HEK293 (cell line): ENCODE data around the gene TM7SF2.

Source experiments
- CTCF ChIA-PET: fragments of 350-600 bp; formaldehyde crosslinking; extraction: SDS; loops from one replicate; lab custom pipeline; 2021; ENCODE audit warnings: antibody characterized with exemption; lab: Yijun Ruan, JAX
- POLR2A ChIA-PET: fragments of 300-600 bp; formaldehyde crosslinking; extraction: SDS; loops from one replicate; lab custom pipeline; 2020; ENCODE audit warnings: antibody characterized with exemption, inconsistent platforms; lab: Yijun Ruan, JAX
- H3K27ac ChIP-seq: fragments of 200-500 bp; sonication (Bioruptor generic); 2 replicates; pipeline ENCODE4 v1.5.1; 2014; ENCODE audit warnings: low read depth, low read length, control low read depth, inconsistent platforms; ENCODE audit errors: extremely low read depth
- H3K36me3 ChIP-seq, 2 experiments: fragments of 200-500 bp in 1 of 2; sonication (Bioruptor generic) in 1 of 2; 1 replicate in 1 of 2; 2 replicates in 1 of 2; pipeline ENCODE4 v1.5.1; 2014 to 2017; ENCODE audit warnings: inconsistent platforms in 2 of 2, low read length in 2 of 2; ENCODE audit not compliant: control insufficient read depth in 2 of 2, insufficient read depth in 1 of 2
- H3K4me1 ChIP-seq: fragments of 200-500 bp; sonication (Bioruptor generic); 2 replicates; pipeline ENCODE4 v1.5.1; 2014; ENCODE audit warnings: mild to moderate bottlenecking, low read length, inconsistent platforms; ENCODE audit not compliant: control insufficient read depth, insufficient read depth
- H3K4me3 ChIP-seq: 2 replicates; pipeline ENCODE4 v1.5.1; 2011; ENCODE audit warnings: low read depth, mild to moderate bottlenecking, control low read depth, low read length, moderate library complexity
- H3K9me3 ChIP-seq: fragments of 200-500 bp; sonication (Bioruptor generic); 2 replicates; pipeline ENCODE4 v1.5.1; 2014; ENCODE audit warnings: low read depth, low read length, inconsistent platforms; ENCODE audit not compliant: control insufficient read depth, insufficient read depth
- CTCF ChIP-seq: fragments of 450-650 bp; formaldehyde crosslinking; IDR thresholded peaks from 2 replicates; pipeline ENCODE4 v1.5.1; 2016; ENCODE audit warnings: missing biosample characterization, missing genetic modification characterization
- GLIS2 ChIP-seq: fragments of 450-650 bp; formaldehyde crosslinking; IDR thresholded peaks from 2 replicates; pipeline ENCODE4 v1.5.1; 2016; ENCODE audit warnings: missing biosample characterization, missing genetic modification characterization
- MEIS1 ChIP-seq: sonication (generic); formaldehyde crosslinking; IDR thresholded peaks from 2 replicates; pipeline ENCODE4 v1.8.1; 2022; ENCODE audit warnings: missing genetic modification reagents, mild to moderate bottlenecking, borderline replicate concordance
- PRDM2 ChIP-seq: fragments of 450-650 bp; formaldehyde crosslinking; IDR thresholded peaks from 2 replicates; pipeline ENCODE4 v1.5.1; 2016; ENCODE audit warnings: missing biosample characterization, missing genetic modification characterization, borderline replicate concordance
- PRDM6 ChIP-seq: fragments of 450-650 bp; formaldehyde crosslinking; IDR thresholded peaks from 2 replicates; pipeline ENCODE4 v1.5.1; 2017; ENCODE audit warnings: missing biosample characterization, missing genetic modification characterization
- ZEB2 ChIP-seq: fragments of 450-650 bp; formaldehyde crosslinking; IDR thresholded peaks from 2 replicates; pipeline ENCODE4 v1.5.1; 2016; ENCODE audit warnings: missing biosample characterization, missing genetic modification characterization
- ZNF132 ChIP-seq: fragments of 450-650 bp; formaldehyde crosslinking; IDR thresholded peaks from 2 replicates; pipeline ENCODE4 v1.5.1; 2017; ENCODE audit warnings: missing biosample characterization, missing genetic modification characterization, borderline replicate concordance
- ZNF140 ChIP-seq: fragments of 450-650 bp; formaldehyde crosslinking; IDR thresholded peaks from 2 replicates; pipeline ENCODE4 v1.5.1; 2016; ENCODE audit warnings: missing biosample characterization, missing genetic modification characterization
- ZNF18 ChIP-seq: fragments of 450-650 bp; formaldehyde crosslinking; IDR thresholded peaks from 2 replicates; pipeline ENCODE4 v1.5.1; 2016; ENCODE audit warnings: missing biosample characterization, missing genetic modification characterization
- ZNF24 ChIP-seq: fragments of 450-650 bp; formaldehyde crosslinking; IDR thresholded peaks from 2 replicates; pipeline ENCODE4 v1.5.1; 2016; ENCODE audit warnings: missing biosample characterization, missing genetic modification characterization
- ZNF274 ChIP-seq, 2 experiments: fragments of 200-500 bp in 1 of 2; fragments of 450-650 bp in 1 of 2; sonication (Bioruptor generic) in 1 of 2; formaldehyde crosslinking in 1 of 2; IDR thresholded peaks; 2 replicates each; pipeline versions ENCODE4 v1.5.1 to v1.6.1; 2014 to 2016; ENCODE audit warnings: borderline replicate concordance in 1 of 2, inconsistent platforms in 1 of 2, low read length in 1 of 2, missing biosample characterization in 1 of 2, missing genetic modification characterization in 1 of 2
- ZNF48 ChIP-seq: fragments of 450-650 bp; formaldehyde crosslinking; IDR thresholded peaks from 2 replicates; pipeline ENCODE4 v1.5.1; 2016; ENCODE audit warnings: missing biosample characterization, missing genetic modification characterization
- ZNF621 ChIP-seq: fragments of 450-650 bp; formaldehyde crosslinking; IDR thresholded peaks from 2 replicates; pipeline ENCODE4 v1.5.1; 2017; ENCODE audit warnings: missing biosample characterization, missing genetic modification characterization
- ZSCAN4 ChIP-seq: fragments of 450-650 bp; formaldehyde crosslinking; IDR thresholded peaks from 2 replicates; pipeline ENCODE4 v1.5.1; 2017; ENCODE audit warnings: missing biosample characterization, missing genetic modification characterization

TM7SF2 gene

GRCh38 chr11:65130631-65131416 lies 19.2 kb downstream of the TM7SF2 start:
- POLR2A ChIA-PET = interaction anchor here (0.8 to 2.5 kb wide), 2 partner anchors 9 to 131 kb away, joined by 3 to 24 read pairs; partner anchors contain the start of genes FAU, MRPL49 and POLA2

GRCh38 chr11:65131417-65131776 lies 19.7 kb downstream of the TM7SF2 start:
- CTCF ChIA-PET = interaction anchor here (0.9 to 1.2 kb wide), 3 partner anchors 9 to 13 kb away, joined by 3 read pairs; partner anchors contain the start of genes FAU and MRPL49
- TF ChIP-seq CTCF (tag by site-specific recombination) (no peak), PRDM2 (no peak), ZNF140 (no peak), ZSCAN4 (no peak), PRDM6 (tag by site-specific recombination) (no peak), ZNF621 (tag by site-specific recombination) (no peak), ZNF48 (tag by site-specific recombination) (no peak), ZNF24 (tag by site-specific recombination) (no peak), ZNF132 (tag by site-specific recombination) (no peak), ZEB2 (no peak), GLIS2 (tag by site-specific recombination) (no peak), ZNF274 (IDR thresholded peaks at IDR 0.05; ENCODE audit: low read length) (no peak), ZNF274 (tag by site-specific recombination; IDR thresholded peaks at IDR 0.05; ENCODE audit: borderline replicate concordance) (no peak)
- no peak overlapping the region for H3K27ac ChIP-seq
- H3K4me3 ChIP-seq = no peak overlapping the region
- H3K36me3 ChIP-seq = peaks cover 0 to 67% of the 10 kb centered on the region in 2 experiments; a peak in 1 of 3 replicates
- no peaks in the 10 kb centered on the region for H3K9me3 ChIP-seq
- H3K4me1 ChIP-seq = no peaks in the 10 kb centered on the region; the same call in 1 of the 2 replicates
- POLR2A ChIA-PET = interaction anchor here (0.8 to 2.5 kb wide), 2 partner anchors 9 to 131 kb away, joined by 3 to 24 read pairs; partner anchors contain the start of genes FAU, MRPL49 and POLA2

More at GRCh38 chr11:65130631-65131416, 19.2 kb downstream of the TM7SF2 start:
- Histone ChIP-seq H3K36me3 (peaks cover 0 to 72% of the 10 kb centered on the region in 2 experiments; a peak in 1 of 3 replicates), H3K4me1 (no peaks in the 10 kb centered on the region; the same call in 1 of the 2 replicates), H3K4me3 (no peak overlapping the region)
- TF ChIP-seq ZNF18 (tag by site-specific recombination) (no peak), MEIS1 (CRISPR knock-in tag) (no peak)
- TF ChIP-seq, all 188 proteins: peak for 0
- H3K9me3 ChIP-seq = no peaks in the 10 kb centered on the region
- H3K27ac ChIP-seq = no peak overlapping the region
- CTCF ChIA-PET = interaction anchor here (1.0 kb wide), 1 partner anchor 9 kb away, joined by 3 read pairs; the partner anchor contains the start of genes FAU and MRPL49
